Astrocyte (in vitro differentiated cells and primary cell): ENCODE measurements around the gene PLA2G2F. TPM values are rescaled to one million over a fixed set of nuclear protein-coding genes. Genes with fewer than 3 reads are reported as not detected.

Source experiments
- DNase-seq: peaks from one replicate; pipeline ENCODE4 v3.0.0-alpha.2; 2010; ENCODE audit warnings: low read depth
- FAIRE-seq: peaks from 2 replicates; lab custom pipeline; 2011; peaks lifted over from hg19 to GRCh38; lab: Jason Lieb, UNC
- H2AFZ ChIP-seq: 2 replicates; pipeline ENCODE4 v1.6.0; 2012; ENCODE audit warnings: low read depth, low read length, inconsistent platforms
- H3K27ac ChIP-seq: 2 replicates; pipeline ENCODE4 v1.5.1; 2011; ENCODE audit warnings: low read depth, low read length, inconsistent platforms
- H3K27me3 ChIP-seq: 2 replicates; pipeline ENCODE4 v1.6.0; 2011; ENCODE audit warnings: low read length, inconsistent platforms; ENCODE audit not compliant: insufficient read depth
- H3K36me3 ChIP-seq: 2 replicates; pipeline ENCODE4 v1.5.1; 2011; ENCODE audit warnings: low read length, inconsistent platforms; ENCODE audit not compliant: insufficient read depth
- H3K4me1 ChIP-seq: 2 replicates; pipeline ENCODE4 v1.5.1; 2011; ENCODE audit warnings: low read length, inconsistent platforms; ENCODE audit not compliant: insufficient read depth
- H3K4me2 ChIP-seq: 2 replicates; pipeline ENCODE4 v1.6.0; 2012; ENCODE audit warnings: low read length, inconsistent platforms
- H3K4me3 ChIP-seq: 2 replicates; pipeline ENCODE4 v1.5.1; 2011; ENCODE audit warnings: low read depth, mild to moderate bottlenecking, low read length, inconsistent platforms; ENCODE audit not compliant: insufficient read depth
- H3K79me2 ChIP-seq: 2 replicates; pipeline ENCODE4 v1.6.0; 2012; ENCODE audit warnings: mild to moderate bottlenecking, low read length, inconsistent platforms; ENCODE audit not compliant: insufficient read depth
- H3K9ac ChIP-seq: 2 replicates; pipeline ENCODE4 v1.6.0; 2012; ENCODE audit warnings: mild to moderate bottlenecking, low read length, inconsistent platforms
- H3K9me3 ChIP-seq: 2 replicates; pipeline ENCODE4 v1.5.1; 2012; ENCODE audit warnings: low read depth, mild to moderate bottlenecking, low read length, inconsistent platforms; ENCODE audit not compliant: insufficient read depth
- H4K20me1 ChIP-seq: 2 replicates; pipeline ENCODE4 v1.6.0; 2012; ENCODE audit warnings: low read length, inconsistent platforms; ENCODE audit not compliant: insufficient read depth
- H3K27ac Mint-ChIP-seq: one replicate; pipeline ENCODE4 v1.8.0; 2021; ENCODE audit warnings: mild to moderate bottlenecking, mixed read lengths; ENCODE audit not compliant: unreplicated experiment
- H3K27me3 Mint-ChIP-seq: one replicate; pipeline ENCODE4 v1.8.0; 2021; ENCODE audit warnings: low read depth, mixed read lengths; ENCODE audit not compliant: unreplicated experiment
- H3K36me3 Mint-ChIP-seq: one replicate; pipeline ENCODE4 v1.8.0; 2021; ENCODE audit warnings: low read depth, mixed read lengths; ENCODE audit not compliant: unreplicated experiment
- H3K4me1 Mint-ChIP-seq: one replicate; pipeline ENCODE4 v1.8.0; 2021; ENCODE audit warnings: low read depth, mixed read lengths; ENCODE audit not compliant: unreplicated experiment
- H3K4me3 Mint-ChIP-seq: one replicate; pipeline ENCODE4 v1.8.0; 2021; ENCODE audit warnings: mild to moderate bottlenecking, moderate library complexity, mixed read lengths; ENCODE audit not compliant: unreplicated experiment
- H3K9me3 Mint-ChIP-seq: one replicate; pipeline ENCODE4 v1.8.0; 2021; ENCODE audit warnings: mild to moderate bottlenecking, mixed read lengths; ENCODE audit not compliant: unreplicated experiment
- CTCF ChIP-seq: IDR thresholded peaks from 2 replicates; pipeline ENCODE4 v1.5.1; 2011; ENCODE audit warnings: low read depth, mild to moderate bottlenecking, inconsistent platforms, low read length, moderate library complexity; ENCODE audit not compliant: insufficient read depth
- EZH2 ChIP-seq: IDR thresholded peaks from 2 replicates; pipeline ENCODE4 v1.6.1; 2012; ENCODE audit warnings: mild to moderate bottlenecking, low read length, inconsistent platforms; ENCODE audit not compliant: insufficient read depth
- total RNA-seq: library from RNA; stranded (reverse); gene quantifications from 2 replicates; pipeline ENCODE4 v1.2.1, GENCODE V29; 2021

PLA2G2F gene
- total RNA-seq, 1 donor from 2014 or later = 0.23 TPM

DNA sequence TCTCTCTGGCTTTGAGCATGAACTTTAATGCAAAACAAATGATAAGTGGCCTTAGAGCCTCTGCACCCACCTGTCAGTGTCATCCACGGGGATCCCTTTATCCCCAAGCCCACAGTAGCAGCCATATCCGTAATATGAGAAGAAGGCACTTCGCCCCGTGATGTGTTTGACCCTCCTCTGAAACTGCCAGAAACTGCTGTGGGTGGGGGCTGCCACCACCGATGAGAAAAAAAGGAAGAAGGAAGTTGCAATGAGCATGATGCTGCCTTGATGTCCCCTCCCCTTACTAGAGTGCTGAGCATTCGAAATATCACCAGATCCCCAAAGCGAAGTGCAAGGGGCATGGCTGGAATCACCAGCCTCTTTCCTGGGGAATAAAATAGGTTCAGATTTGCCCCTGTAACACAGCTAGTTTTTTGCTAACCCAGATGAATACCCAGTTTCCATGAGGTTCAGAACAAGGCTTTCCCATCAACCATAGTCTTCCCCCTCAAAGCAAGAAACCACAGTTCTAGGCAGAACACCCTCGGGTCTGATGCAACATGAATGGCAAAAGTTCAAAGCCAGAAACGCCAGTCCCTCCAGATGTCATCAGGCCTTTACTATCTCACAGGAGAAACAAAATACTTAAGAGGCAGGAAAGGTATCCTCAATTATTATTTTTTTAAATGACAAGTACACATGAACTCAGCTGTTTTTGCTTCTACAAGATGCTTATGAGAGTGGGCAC is 36.0 kb downstream of the PLA2G2F start:
- Histone ChIP-seq H3K36me3 (no peaks in the 10 kb centered on the region), H3K27me3 (peaks cover 20% of the 10 kb centered on the region), H3K9ac (no peak overlapping the region), H2AFZ (no peak overlapping the region), H3K4me3 (no peak overlapping the region), H3K4me2 (no peak overlapping the region), H4K20me1 (no peaks in the 10 kb centered on the region), H3K27ac (no peak overlapping the region), H3K79me2 (no peaks in the 10 kb centered on the region), H3K9me3 (no peaks in the 10 kb centered on the region), H3K4me1 (no peaks in the 10 kb centered on the region)
- Mint-ChIP-seq H3K36me3 (no peaks in the 10 kb centered on the region), H3K4me1 (no peaks in the 10 kb centered on the region), H3K27me3 (peaks cover 37% of the 10 kb centered on the region), H3K27ac (no peak overlapping the region), H3K4me3 (no peak overlapping the region), H3K9me3 (peaks cover 7% of the 10 kb centered on the region)
- no peak for TF ChIP-seq CTCF
- TF ChIP-seq EZH2 = no peak
- DNase-seq (no peak), FAIRE-seq (no peak)

DNA sequence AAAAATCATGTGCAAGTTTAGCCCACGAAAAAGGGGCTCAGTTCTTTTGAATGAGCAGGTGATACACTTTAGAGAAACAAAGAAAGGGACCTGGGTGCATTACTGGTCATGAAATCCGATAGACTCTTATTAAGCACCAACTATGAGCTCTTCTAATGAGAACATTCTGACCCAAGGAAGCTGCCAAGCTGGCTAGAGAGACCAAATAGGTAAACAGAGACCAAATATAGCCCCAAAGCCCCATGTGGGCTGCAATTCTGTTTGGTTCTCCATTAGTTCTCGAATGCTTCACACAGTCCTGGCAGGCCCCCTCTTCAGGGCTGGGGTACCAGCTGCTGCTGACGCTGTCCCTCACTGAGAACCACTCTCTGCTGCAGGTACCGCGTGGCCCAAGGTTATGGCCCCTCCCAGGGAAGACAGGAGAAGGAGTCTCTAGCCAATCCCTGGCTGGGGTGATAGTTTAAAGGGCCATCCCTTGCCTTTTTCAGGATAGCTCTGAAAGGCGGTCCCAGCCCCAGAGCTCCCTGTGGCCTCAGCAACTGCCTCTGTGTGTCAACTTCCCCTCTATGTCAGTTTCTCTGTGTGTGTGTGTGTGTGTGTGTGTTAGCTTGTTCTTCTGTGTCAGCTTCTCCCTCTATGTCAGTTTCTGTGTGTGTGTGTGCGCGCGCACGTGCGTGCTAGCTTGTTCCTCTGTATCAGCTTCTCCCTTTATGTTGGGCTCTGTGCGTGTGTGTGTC is 39.7 kb downstream of the PLA2G2F start:
- no peak for TF ChIP-seq EZH2
- TF ChIP-seq CTCF = no peak
- Mint-ChIP-seq H3K4me3 (no peak overlapping the region), H3K27me3 (peaks cover 67% of the 10 kb centered on the region), H3K36me3 (no peaks in the 10 kb centered on the region), H3K4me1 (no peaks in the 10 kb centered on the region), H3K9me3 (peaks cover 11% of the 10 kb centered on the region), H3K27ac (no peak overlapping the region)
- no peak overlapping the region for H3K27ac ChIP-seq
- H2AFZ ChIP-seq = no peak overlapping the region
- no peaks in the 10 kb centered on the region for H3K36me3 ChIP-seq
- H3K4me3 ChIP-seq = no peak overlapping the region
- H3K4me1 ChIP-seq = no peaks in the 10 kb centered on the region
- DNase-seq = no peak
- H3K4me2 ChIP-seq = no peak overlapping the region
- H3K79me2 ChIP-seq = no peaks in the 10 kb centered on the region
- FAIRE-seq = no peak
- H3K27me3 ChIP-seq = peaks cover 26% of the 10 kb centered on the region
- no peaks in the 10 kb centered on the region for H3K9me3 ChIP-seq
- no peak overlapping the region for H3K9ac ChIP-seq
- H4K20me1 ChIP-seq = no peaks in the 10 kb centered on the region
